HG03439 (cell line): ENCODE measurements around the gene SLC18B1.

Source experiments
- ATAC-seq: cut with Tn5 transposase; IDR thresholded peaks from one replicate; pipeline ENCODE4 v1.9.1; 2021; ENCODE audit warnings: mild to moderate bottlenecking, moderate library complexity; ENCODE audit not compliant: unreplicated experiment

Gene SLC18B1

GRCh38 chr6:132797951-132798868 is at the start of gene SLC18B1:
Gene SLC18B1 (minus strand): TSS chr6:132798637. CDS start chr6:132798456, 181 bp downstream.
- peak; percentile 45 for ATAC-seq

- no peak for ATAC-seq
These were observed 45.0 kb upstream of the SLC18B1 start for GRCh38 chr6:132843316-132844035.

GRCh38 chr6:132841966-132842365 is 43.5 kb upstream of the SLC18B1 start:
- ATAC-seq: no peak

- no peak for ATAC-seq
These were observed 34.5 kb upstream of the SLC18B1 start for GRCh38 chr6:132832891-132833290.

- no peak for ATAC-seq
These were observed 31.9 kb upstream of the SLC18B1 start for GRCh38 chr6:132830334-132830751.

- no peak for ATAC-seq
These were observed 22.4 kb upstream of the SLC18B1 start for GRCh38 chr6:132820629-132821381.

GRCh38 chr6:132819405-132820161 is 21.1 kb upstream of the SLC18B1 start:
- ATAC-seq: no peak

GRCh38 chr6:132818404-132819359 is 20.2 kb upstream of the SLC18B1 start:
- ATAC-seq: no peak

- ATAC-seq: no peak
These were observed 19.3 kb upstream of the SLC18B1 start for GRCh38 chr6:132817554-132818403.

GRCh38 chr6:132816660-132817059 is 18.2 kb upstream of the SLC18B1 start:
- ATAC-seq: no peak

- peak; percentile 4 for ATAC-seq
These were observed 16.5 kb upstream of the SLC18B1 start for GRCh38 chr6:132814716-132815570.

- peak; percentile 21 for ATAC-seq
These were observed 14.9 kb upstream of the SLC18B1 start for GRCh38 chr6:132813173-132813856.

GRCh38 chr6:132812756-132813172 is 14.3 kb upstream of the SLC18B1 start:
- ATAC-seq: peak; percentile 5

- ATAC-seq: no peak
These were observed 13.9 kb upstream of the SLC18B1 start for GRCh38 chr6:132812255-132812732.

- ATAC-seq: no peak
These were observed 12.8 kb upstream of the SLC18B1 start for GRCh38 chr6:132811276-132811675.

- no peak for ATAC-seq
These were observed 7.1 kb upstream of the SLC18B1 start for GRCh38 chr6:132805548-132805947.

- no peak for ATAC-seq
These were observed 5.8 kb upstream of the SLC18B1 start for GRCh38 chr6:132804251-132804650.
